Thyroid gland (tissue), 4 donors: ENCODE data around the gene PAPLN. TPM values are rescaled to one million over a fixed set of nuclear protein-coding genes. Genes with fewer than 3 reads are reported as not detected.

Experiments
- DNase-seq, 2 donors: peaks; one replicate each; pipeline ENCODE4 v3.0.0-alpha.2; 2019
- H3K27ac ChIP-seq, 3 donors: fragments of 200-600 bp; sonication (generic); 1 replicate in 2 of 3; 2 replicates in 1 of 3; pipeline ENCODE4 v1.5.1; 2016 to 2019; ENCODE audit warnings: mild to moderate bottlenecking in 1 of 3, moderate library complexity in 1 of 3
- H3K27me3 ChIP-seq: fragments of 200-600 bp; sonication (generic); one replicate; pipeline ENCODE4 v1.5.1; 2019
- H3K36me3 ChIP-seq, 2 donors: fragments of 200-600 bp; sonication (generic); one replicate each; pipeline ENCODE4 v1.5.1; 2016 to 2019
- H3K4me1 ChIP-seq, 2 donors: fragments of 200-600 bp; sonication (generic); one replicate each; pipeline ENCODE4 v1.5.1; 2017 to 2019
- H3K4me3 ChIP-seq, 3 donors: fragments of 200-600 bp; sonication (generic); replicated peaks in 1 of 3; 1 replicate in 2 of 3; 2 replicates in 1 of 3; pipeline ENCODE4 v1.5.1; 2016; ENCODE audit warnings: mild to moderate bottlenecking in 1 of 3
- H3K9me3 ChIP-seq: fragments of 200-600 bp; sonication (generic); one replicate; pipeline ENCODE4 v1.5.1; 2017
- POLR2A ChIP-seq, 2 donors: fragments of 450-650 bp; IDR thresholded peaks; one replicate each; pipeline ENCODE4 v1.6.1; 2017; ENCODE audit warnings: antibody characterized with exemption in 2 of 2, mild to moderate bottlenecking in 2 of 2, moderate library complexity in 1 of 2
- WGBS, 2 donors: methylation state at CpG; one replicate each; pipeline ENCODE4 v1.1.5; 2017; 5-methylcytosine and 5-hydroxymethylcytosine counted together
- intact Hi-C: fragments of 100-400 bp; cut with DNase I; formaldehyde crosslinking; loops from one replicate; pipeline ENCODE4 v1.15.1; 2023
- total RNA-seq, 4 donors: library from RNA; depleted of rRNA; stranded (reverse); fragments of >200 nt; gene quantifications; one replicate each; pipeline ENCODE4 v1.2.3, GENCODE V29; 2016
- TF ChIP-seq, protein P1 (sequence below), 6 experiments: fragments of 200-600 bp in 3 of 6; fragments of 450-650 bp in 3 of 6; sonication (generic) in 3 of 6; IDR thresholded peaks; one replicate each; pipeline ENCODE4 v1.5.1; 2016 to 2019; ENCODE audit warnings: antibody characterized with exemption in 6 of 6, mild to moderate bottlenecking in 2 of 6, inconsistent platforms in 1 of 6, moderate library complexity in 1 of 6

The PAPLN gene
- total RNA-seq, 4 donors from 2014 or later, result 23.2 to 82.8 (median 48.4) TPM

DNA sequence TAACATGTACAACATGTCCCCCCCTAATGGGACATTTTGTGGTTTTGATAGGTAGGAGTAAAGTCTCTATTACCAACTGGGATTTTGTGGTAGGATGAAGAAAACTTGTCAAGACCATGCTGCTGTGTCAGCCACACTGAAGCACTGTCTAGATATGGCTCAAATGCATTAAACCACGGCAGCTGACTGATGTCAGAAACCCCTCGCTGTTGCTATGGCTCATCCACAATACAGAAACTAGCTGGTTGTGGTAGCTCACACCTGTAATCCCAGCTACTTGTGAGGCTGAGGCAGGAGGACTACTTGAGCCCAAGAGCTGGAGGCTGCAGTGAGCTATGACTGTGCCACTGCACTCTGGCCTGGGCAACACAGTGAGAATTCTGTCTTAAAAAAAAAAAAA is 40.1 kb downstream of the PAPLN start:
- Histone ChIP-seq H3K27ac (no peak overlapping the region), H3K27me3 (no peaks in the 10 kb centered on the region), H3K36me3 (peaks cover 21 to 40% of the 10 kb centered on the region in 2 donors), H3K4me1 (no peaks in the 10 kb centered on the region), H3K9me3 (no peaks in the 10 kb centered on the region), H3K4me3 (no peak overlapping the region)
- TF ChIP-seq, protein P1, sequence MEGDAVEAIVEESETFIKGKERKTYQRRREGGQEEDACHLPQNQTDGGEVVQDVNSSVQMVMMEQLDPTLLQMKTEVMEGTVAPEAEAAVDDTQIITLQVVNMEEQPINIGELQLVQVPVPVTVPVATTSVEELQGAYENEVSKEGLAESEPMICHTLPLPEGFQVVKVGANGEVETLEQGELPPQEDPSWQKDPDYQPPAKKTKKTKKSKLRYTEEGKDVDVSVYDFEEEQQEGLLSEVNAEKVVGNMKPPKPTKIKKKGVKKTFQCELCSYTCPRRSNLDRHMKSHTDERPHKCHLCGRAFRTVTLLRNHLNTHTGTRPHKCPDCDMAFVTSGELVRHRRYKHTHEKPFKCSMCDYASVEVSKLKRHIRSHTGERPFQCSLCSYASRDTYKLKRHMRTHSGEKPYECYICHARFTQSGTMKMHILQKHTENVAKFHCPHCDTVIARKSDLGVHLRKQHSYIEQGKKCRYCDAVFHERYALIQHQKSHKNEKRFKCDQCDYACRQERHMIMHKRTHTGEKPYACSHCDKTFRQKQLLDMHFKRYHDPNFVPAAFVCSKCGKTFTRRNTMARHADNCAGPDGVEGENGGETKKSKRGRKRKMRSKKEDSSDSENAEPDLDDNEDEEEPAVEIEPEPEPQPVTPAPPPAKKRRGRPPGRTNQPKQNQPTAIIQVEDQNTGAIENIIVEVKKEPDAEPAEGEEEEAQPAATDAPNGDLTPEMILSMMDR (IDR thresholded peaks at IDR 0.05), result no peak
- no peak for TF ChIP-seq POLR2A (IDR thresholded peaks at IDR 0.05)
- 88 to 95% methylated on average over 2 of the region's 2 CpGs for WGBS, 2 donors
- intact Hi-C loops, result no loop called here
- DNase-seq, result no peak

DNA sequence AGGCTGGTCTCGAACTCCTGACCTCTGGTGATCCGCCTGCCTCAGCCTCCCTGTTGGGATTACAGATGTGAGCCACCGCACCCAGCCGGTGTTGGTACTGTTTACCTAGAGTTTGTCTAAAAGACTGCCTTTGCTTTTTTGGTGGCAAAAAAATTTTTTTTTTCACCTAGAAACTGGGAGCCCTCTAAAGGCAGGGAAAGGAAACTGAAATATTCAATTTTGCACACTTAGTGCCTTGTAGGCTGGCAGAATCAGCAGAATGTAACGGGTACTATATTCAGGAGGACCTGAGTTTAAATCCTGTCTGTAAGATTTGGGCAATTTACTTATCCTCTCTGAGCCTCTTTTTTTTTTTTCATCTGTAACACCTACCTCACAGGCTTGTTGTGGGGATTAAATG is 43.6 kb downstream of the PAPLN start:
- no peak for TF ChIP-seq POLR2A (IDR thresholded peaks at IDR 0.05)
- TF ChIP-seq, protein P1 (IDR thresholded peaks at IDR 0.05), result no peak
- no peak overlapping the region for H3K4me3 ChIP-seq
- WGBS, 2 donors, result 92 to 99% methylated on average over 5 of the region's 5 CpGs
- peaks cover 23 to 41% of the 10 kb centered on the region in 2 donors for H3K36me3 ChIP-seq
- intact Hi-C loops, result no loop called here
- no peaks in the 10 kb centered on the region for H3K4me1 ChIP-seq
- no peaks in the 10 kb centered on the region for H3K27me3 ChIP-seq
- H3K9me3 ChIP-seq, result no peaks in the 10 kb centered on the region
- H3K27ac ChIP-seq, result no peak overlapping the region
- DNase-seq, result no peak

DNA sequence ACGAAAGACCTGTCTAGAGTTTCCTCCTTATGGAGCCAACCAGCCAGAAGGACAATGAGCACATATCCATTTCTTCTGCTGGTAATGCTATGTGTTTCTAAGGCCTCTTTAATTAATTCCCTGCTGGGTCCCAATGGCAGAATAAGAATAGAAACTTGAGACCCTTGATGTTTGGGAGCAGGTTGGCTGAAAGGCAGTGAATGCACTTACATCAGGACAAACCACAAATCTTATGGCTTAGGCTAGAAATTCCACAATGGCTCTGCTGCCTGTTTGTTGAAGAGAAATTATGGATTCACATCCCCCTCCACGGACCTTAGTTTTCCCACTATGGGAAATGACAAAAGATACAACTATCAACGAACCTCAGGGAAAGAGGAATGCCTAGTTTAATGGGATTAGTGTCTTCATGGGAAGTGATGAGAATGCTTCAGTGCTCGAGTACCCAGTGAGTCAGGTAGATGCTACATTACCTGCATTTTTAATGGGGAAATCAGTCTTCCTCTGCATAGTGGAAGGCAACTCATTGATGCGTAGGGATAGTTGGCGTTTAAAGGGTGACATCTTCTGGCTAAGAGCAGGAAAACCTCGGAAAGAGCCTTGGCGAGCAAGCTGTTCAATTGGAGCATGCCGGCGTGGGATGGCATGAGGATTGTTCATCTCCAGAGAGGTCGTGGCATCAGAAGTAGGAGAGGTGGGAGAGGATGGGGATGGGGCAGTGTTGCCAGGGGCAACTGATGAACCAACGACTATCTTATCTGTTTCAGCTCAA is 46.5 kb downstream of the PAPLN start:
- no peak for DNase-seq
- Histone ChIP-seq H3K4me1 (peaks cover 0 to 10% of the 10 kb centered on the region in 2 donors), H3K27me3 (no peaks in the 10 kb centered on the region), H3K27ac (no peak overlapping the region), H3K9me3 (no peaks in the 10 kb centered on the region), H3K36me3 (peaks cover 22 to 33% of the 10 kb centered on the region in 2 donors), H3K4me3 (no peak overlapping the region)
- TF ChIP-seq POLR2A (IDR thresholded peaks at IDR 0.05), result no peak
- TF ChIP-seq, protein P1 (IDR thresholded peaks at IDR 0.05), result peak in 1 of 6 experiments; percentile 8
- intact Hi-C loops, result no loop called here
- WGBS, 2 donors, result 73 to 74% methylated on average over 12 of the region's 12 CpGs

- H3K27ac ChIP-seq, result peak overlapping the region in 1 of 3 donors; percentile 27
- no peak overlapping the region for H3K4me3 ChIP-seq
- intact Hi-C loops, result no loop called here
- TF ChIP-seq, protein P1 (IDR thresholded peaks at IDR 0.05), result no peak
- TF ChIP-seq POLR2A (IDR thresholded peaks at IDR 0.05), result no peak
- peaks cover 14 to 26% of the 10 kb centered on the region in 2 donors for H3K36me3 ChIP-seq
- 88 to 93% methylated on average over 1 of the region's 1 CpG for WGBS, 2 donors
- DNase-seq, result no peak
- H3K4me1 ChIP-seq, result peaks cover 0 to 10% of the 10 kb centered on the region in 2 donors
- H3K9me3 ChIP-seq, result no peaks in the 10 kb centered on the region
- H3K27me3 ChIP-seq, result no peaks in the 10 kb centered on the region
These were observed 48.7 kb downstream of the PAPLN start for GRCh38 chr14:73285979-73286378.

GRCh38 chr14:73286598-73286997 is 49.3 kb downstream of the PAPLN start:
- Histone ChIP-seq H3K4me1 (peaks cover 0 to 10% of the 10 kb centered on the region in 2 donors), H3K9me3 (no peaks in the 10 kb centered on the region), H3K27me3 (no peaks in the 10 kb centered on the region), H3K27ac (peak overlapping the region in 1 of 3 donors; percentile 27), H3K4me3 (no peak overlapping the region), H3K36me3 (peaks cover 14 to 25% of the 10 kb centered on the region in 2 donors)
- DNase-seq, result no peak
- intact Hi-C loops, result no loop called here
- TF ChIP-seq, protein P1 (IDR thresholded peaks at IDR 0.05), result no peak
- no peak for TF ChIP-seq POLR2A (IDR thresholded peaks at IDR 0.05)
- WGBS, 2 donors, result 87 to 90% methylated on average over 2 of the region's 2 CpGs
